HG03378 (cell line): ENCODE data around the gene ZNF180.
"Not testable (repeated sequence)": the region's sequence is repeated elsewhere in the genome, so short reads cannot be mapped to it uniquely, and the experiment has no call there.

Experiments
- ATAC-seq: cut with Tn5 transposase; IDR thresholded peaks from one replicate; pipeline ENCODE4 v1.9.1; 2021; ENCODE audit warnings: mild to moderate bottlenecking, moderate library complexity; ENCODE audit not compliant: unreplicated experiment

Gene ZNF180

DNA sequence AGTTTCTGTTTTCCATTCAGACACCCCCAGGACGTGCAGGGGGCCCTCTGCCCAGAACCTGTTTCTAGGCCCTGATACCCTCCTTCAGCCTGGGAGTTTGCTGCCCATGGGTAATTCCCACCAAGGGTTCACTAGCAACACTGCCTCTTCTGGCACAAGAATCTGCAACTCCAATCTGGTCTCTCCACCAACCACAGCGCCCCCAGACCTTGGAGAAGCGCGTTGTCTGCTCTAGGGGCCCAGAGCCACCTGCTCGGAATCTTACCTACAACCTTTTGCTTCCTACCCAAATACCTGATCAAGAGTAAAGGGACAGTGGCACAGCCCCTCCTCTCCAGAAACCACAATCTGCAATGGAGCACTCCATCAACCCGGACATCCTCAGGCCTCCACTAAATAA is 763 bp downstream of the ZNF180 start:
- ATAC-seq: no peak

GRCh38 chr19:44498988-44499387 is 1.3 kb downstream of the ZNF180 start:
- no peak for ATAC-seq

GRCh38 chr19:44496711-44497110 is 3.6 kb downstream of the ZNF180 start:
- no peak for ATAC-seq

- no peak for ATAC-seq
Measured at GRCh38 chr19:44476559-44477408, 23.5 kb downstream of the ZNF180 start.

GRCh38 chr19:44468730-44469129 is 31.6 kb downstream of the ZNF180 start:
- ATAC-seq: not testable (repeated sequence)

DNA sequence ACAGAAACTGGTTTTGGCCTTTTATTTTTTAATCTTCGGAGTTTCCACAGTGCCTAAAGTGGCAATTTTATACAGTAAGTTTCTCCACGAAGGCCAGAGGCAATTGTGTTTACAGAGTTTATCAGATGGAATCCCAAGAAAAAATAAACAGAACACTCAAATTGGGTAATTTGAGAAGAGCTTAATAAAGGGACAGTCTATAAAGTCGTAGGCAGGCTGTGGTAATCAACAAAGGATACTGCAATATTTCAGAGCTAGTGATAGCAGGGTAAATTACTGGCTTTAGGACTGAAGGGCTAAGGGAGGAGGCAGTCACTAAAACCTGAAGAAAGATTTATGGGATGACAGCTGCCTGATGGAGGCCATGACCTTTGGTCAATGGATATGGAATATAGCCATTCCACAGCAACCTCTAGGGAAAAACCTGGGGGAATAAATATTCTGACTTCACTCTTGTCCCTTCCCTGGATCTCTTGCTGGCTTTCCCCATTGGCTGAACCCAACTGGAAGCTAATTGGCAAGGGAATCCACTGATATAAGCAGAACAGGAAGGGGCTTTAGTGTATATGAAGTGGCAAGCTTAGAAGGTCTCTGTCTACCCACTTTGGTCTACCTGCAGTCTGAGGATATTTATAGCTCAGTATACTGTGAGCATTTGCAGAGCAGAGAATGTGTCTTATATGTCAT is 37.6 kb downstream of the ZNF180 start:
- ATAC-seq: not testable (repeated sequence)

- ATAC-seq: not testable (repeated sequence)
Measured at GRCh38 chr19:44456016-44456415, 44.3 kb downstream of the ZNF180 start.

- no peak for ATAC-seq
Measured at GRCh38 chr19:44455100-44455499, 45.2 kb downstream of the ZNF180 start.

DNA sequence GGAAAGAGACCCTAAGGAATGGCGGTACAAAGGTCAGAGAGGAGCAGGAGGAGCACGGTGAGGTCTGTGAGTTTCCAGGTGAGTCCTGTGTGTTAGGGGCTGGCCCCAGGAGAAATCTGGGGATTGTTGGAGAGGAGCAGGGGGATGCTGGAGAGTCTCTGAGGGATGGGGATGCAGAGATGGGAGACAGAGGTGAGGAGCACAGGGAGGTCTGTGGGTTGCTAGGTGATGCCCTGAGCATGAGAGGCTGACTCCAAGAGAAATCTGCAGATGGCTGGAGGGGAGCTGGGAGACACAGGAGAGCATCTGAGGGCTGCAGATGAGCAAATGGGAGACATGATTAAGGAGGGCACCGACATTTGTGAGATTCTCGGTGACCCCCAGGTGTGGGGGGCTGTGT is 48.0 kb downstream of the ZNF180 start:
- no peak for ATAC-seq

GRCh38 chr19:44451687-44452086 is 48.6 kb downstream of the ZNF180 start:
- no peak for ATAC-seq

GRCh38 chr19:44447916-44448674 is 52.2 kb downstream of the ZNF180 start, which contains the start of gene ZNF229:
Gene ZNF229 (minus strand): TSS chr19:44448472. CDS start chr19:44442847, 5,625 bp downstream.
- ATAC-seq: no peak

DNA sequence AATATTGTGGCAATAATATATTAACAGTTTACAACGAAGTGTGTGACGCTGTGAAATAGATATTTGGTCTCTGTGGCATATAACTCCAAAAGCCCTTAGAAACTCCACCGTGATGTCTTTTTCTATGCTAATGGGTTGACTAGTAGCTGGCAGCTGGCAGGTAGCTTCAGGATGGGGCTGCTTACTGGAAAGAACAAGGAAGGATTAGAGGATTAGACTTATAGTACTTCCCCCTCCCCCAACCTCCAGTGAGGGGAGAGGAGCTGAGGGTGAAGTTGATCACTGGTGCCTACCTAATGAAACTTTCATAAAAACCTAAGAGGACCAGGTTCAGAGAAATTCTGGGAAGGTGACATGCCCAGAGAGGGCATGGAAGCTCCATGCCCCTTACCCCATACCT is 61.9 kb downstream of the ZNF180 start:
- no peak for ATAC-seq

GRCh38 chr19:44435441-44435840 is 64.9 kb downstream of the ZNF180 start:
- ATAC-seq: no peak

GRCh38 chr19:44430956-44431355 is 69.4 kb downstream of the ZNF180 start:
- no peak for ATAC-seq
